Colonic mucosa (tissue), 4 donors: ENCODE measurements around the gene C16orf92. TPM values are rescaled to one million over a fixed set of nuclear protein-coding genes. Genes with fewer than 3 reads are reported as not detected.
"Not testable (repeated sequence)": the region's sequence is repeated elsewhere in the genome, so short reads cannot be mapped to it uniquely, and the experiment has no call there.

Experiments used
- DNase-seq: peaks from one replicate; pipeline ENCODE4 v3.0.0-alpha.2; 2020
- H3K27ac ChIP-seq: fragments of 200-600 bp; one replicate; pipeline ENCODE4 v1.8.0; 2021
- H3K27me3 ChIP-seq: fragments of 200-600 bp; one replicate; pipeline ENCODE4 v1.8.0; 2021
- H3K36me3 ChIP-seq: fragments of 200-600 bp; one replicate; pipeline ENCODE4 v1.8.0; 2021
- H3K4me1 ChIP-seq: fragments of 200-600 bp; one replicate; pipeline ENCODE4 v1.8.0; 2021; ENCODE audit warnings: mild to moderate bottlenecking
- H3K4me3 ChIP-seq: fragments of 200-600 bp; one replicate; pipeline ENCODE4 v1.8.0; 2021
- H3K9ac ChIP-seq, 2 donors: one replicate each; pipeline ENCODE4 v1.7.0; 2013; ENCODE audit warnings: control low read depth in 2 of 2, low read depth in 2 of 2, low read length in 2 of 2
- H3K9me3 ChIP-seq: fragments of 200-600 bp; one replicate; pipeline ENCODE4 v1.8.0; 2021
- CTCF ChIP-seq: fragments of 200-600 bp; IDR thresholded peaks from one replicate; pipeline ENCODE4 v1.8.0; 2022; ENCODE audit warnings: antibody characterized with exemption, mild to moderate bottlenecking
- intact Hi-C: fragments of 100-400 bp; cut with DNase I; formaldehyde crosslinking; loops from one replicate; pipeline ENCODE4 v1.14.1; 2022
- total RNA-seq, 2 donors: library from RNA; stranded (reverse); fragmentation: NEBNext Ultra II Directional in 1 of 2; extraction: Animal tissue kit (Norgen Biotek cat#: 25700) in 1 of 2; gene quantifications; one replicate each; pipeline ENCODE4 v1.2.1, GENCODE V29; 2021
- donor health status: healthy.
- donor health status: DM: no; HTN: no; CAD: no.
- donor health status: DM: no; HTN: no; CAD: no.

Gene C16orf92
- total RNA-seq, 2 donors from 2014 or later = not detected

- no peaks in the 10 kb centered on the region for H3K4me1 ChIP-seq
- no peaks in the 10 kb centered on the region for H3K36me3 ChIP-seq
- intact Hi-C loops = no loop called here
- no peak overlapping the region for H3K9ac ChIP-seq
- TF ChIP-seq CTCF = no peak
- H3K27ac ChIP-seq = no peak overlapping the region
- no peak for DNase-seq
- no peak overlapping the region for H3K4me3 ChIP-seq
- no peaks in the 10 kb centered on the region for H3K9me3 ChIP-seq
- H3K27me3 ChIP-seq = peaks cover 26% of the 10 kb centered on the region
These were observed 10.3 kb downstream of the C16orf92 start for GRCh38 chr16:30033270-30033669.

- no peak for TF ChIP-seq CTCF
- no peaks in the 10 kb centered on the region for H3K27me3 ChIP-seq
- H3K4me3 ChIP-seq = no peak overlapping the region
- H3K4me1 ChIP-seq = no peaks in the 10 kb centered on the region
- intact Hi-C loops = no loop called here
- H3K27ac ChIP-seq = no peak overlapping the region
- H3K36me3 ChIP-seq = no peaks in the 10 kb centered on the region
- DNase-seq = no peak
- no peak overlapping the region for H3K9ac ChIP-seq
- no peaks in the 10 kb centered on the region for H3K9me3 ChIP-seq
These were observed 17.2 kb downstream of the C16orf92 start for GRCh38 chr16:30040221-30040620.

DNA sequence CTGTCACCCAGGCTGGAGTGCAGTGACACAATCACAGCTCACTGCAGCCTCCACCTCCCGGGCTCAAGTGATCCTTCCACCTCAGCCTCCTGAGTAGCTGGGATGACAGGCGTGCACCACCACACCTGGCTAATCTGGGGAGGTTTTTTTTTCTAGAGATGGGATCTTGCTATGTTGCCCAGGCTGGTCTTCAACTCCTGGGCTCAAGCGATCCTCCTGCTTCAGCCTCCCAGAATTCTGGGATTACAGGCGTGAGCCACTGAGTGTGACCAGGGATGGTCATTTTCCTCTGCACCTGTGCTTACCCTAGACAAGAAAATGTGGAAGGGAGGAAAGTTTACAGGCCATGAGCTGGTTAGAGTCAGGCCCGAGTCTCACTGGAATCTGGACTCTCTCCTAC, 17.7 kb downstream of the C16orf92 start:
- H3K9ac ChIP-seq, H3K9me3 ChIP-seq, H3K27me3 ChIP-seq, H3K36me3 ChIP-seq, H3K4me3 ChIP-seq, DNase-seq, intact Hi-C loops, H3K4me1 ChIP-seq, H3K27ac ChIP-seq: not testable (repeated sequence)

DNA sequence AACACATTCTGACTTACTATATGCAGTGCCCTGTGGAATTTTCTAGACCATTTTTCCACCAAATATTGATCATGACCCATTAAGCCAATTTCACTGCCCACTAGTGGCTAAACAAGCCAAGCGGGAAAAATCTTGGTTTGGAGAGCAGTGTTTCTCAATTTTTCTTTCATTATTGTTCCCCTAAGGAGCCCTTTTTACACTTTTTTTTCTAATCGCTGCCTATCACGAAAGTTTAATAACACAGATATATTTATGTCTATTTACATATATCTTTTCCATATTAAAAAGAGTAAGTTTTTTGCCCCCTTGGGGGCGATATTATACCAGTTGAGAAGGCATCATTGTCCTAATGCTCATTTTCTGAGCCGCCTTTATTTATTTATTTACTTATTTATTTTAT, 18.8 kb downstream of the C16orf92 start:
- no peak overlapping the region for H3K4me3 ChIP-seq
- no peak overlapping the region for H3K9ac ChIP-seq
- no peak overlapping the region for H3K27ac ChIP-seq
- H3K4me1 ChIP-seq = no peaks in the 10 kb centered on the region
- intact Hi-C loops = no loop called here
- H3K9me3 ChIP-seq = no peaks in the 10 kb centered on the region
- no peak for TF ChIP-seq CTCF
- H3K36me3 ChIP-seq = no peaks in the 10 kb centered on the region
- no peaks in the 10 kb centered on the region for H3K27me3 ChIP-seq
- DNase-seq = no peak

DNA sequence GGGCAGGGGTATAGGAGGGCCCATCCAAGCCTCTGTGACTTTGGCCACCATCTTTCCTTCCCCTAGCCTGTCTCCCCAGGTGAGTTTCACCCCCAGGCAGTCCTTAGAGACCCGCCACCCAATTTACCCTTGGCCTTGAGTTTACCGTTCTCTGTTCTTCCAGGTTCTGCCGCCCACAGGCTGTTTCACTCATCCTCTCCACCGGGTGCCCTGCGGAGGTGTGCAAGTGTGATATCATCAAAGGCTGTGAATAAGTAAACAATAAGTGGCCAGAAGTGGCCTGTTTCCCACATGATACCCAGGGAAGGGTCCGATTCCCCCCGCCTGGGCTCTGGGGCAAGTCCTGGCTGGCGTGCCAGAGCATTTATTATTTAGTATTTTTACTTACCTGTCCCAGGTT, 23.2 kb downstream of the C16orf92 start:
- no peak for TF ChIP-seq CTCF
- H3K4me3 ChIP-seq = no peak overlapping the region
- H3K27ac ChIP-seq = no peak overlapping the region
- no peaks in the 10 kb centered on the region for H3K9me3 ChIP-seq
- H3K36me3 ChIP-seq = no peaks in the 10 kb centered on the region
- intact Hi-C loops = no loop called here
- H3K27me3 ChIP-seq = no peaks in the 10 kb centered on the region
- no peak for DNase-seq
- H3K9ac ChIP-seq = no peak overlapping the region
- H3K4me1 ChIP-seq = no peaks in the 10 kb centered on the region

DNA sequence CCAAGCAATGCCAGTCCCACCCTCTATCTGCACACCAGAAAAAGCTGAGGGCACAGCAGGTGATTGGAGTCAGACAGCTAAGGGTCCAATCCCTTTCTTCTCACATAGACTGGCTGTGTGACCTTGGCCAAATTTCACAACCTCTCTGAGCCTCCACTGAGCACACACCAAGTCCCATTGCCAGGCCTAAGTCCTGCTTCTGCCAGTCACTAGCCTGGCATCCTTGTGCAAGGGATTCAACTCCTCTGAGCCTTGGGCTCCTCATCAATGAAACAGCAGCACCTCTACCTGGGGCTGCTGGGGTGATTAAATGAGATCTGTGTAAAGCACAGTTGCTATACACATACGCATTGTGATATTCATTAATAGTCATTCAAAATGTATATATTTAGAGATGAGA, 23.6 kb downstream of the C16orf92 start:
- no peaks in the 10 kb centered on the region for H3K4me1 ChIP-seq
- no peaks in the 10 kb centered on the region for H3K27me3 ChIP-seq
- TF ChIP-seq CTCF = no peak
- H3K27ac ChIP-seq = no peak overlapping the region
- H3K4me3 ChIP-seq = no peak overlapping the region
- no peaks in the 10 kb centered on the region for H3K9me3 ChIP-seq
- H3K9ac ChIP-seq = no peak overlapping the region
- intact Hi-C loops = no loop called here
- no peaks in the 10 kb centered on the region for H3K36me3 ChIP-seq
- no peak for DNase-seq
